Colonic mucosa (tissue), 4 donors: ENCODE results near the gene TUBB1. TPM values are rescaled to one million over a fixed set of nuclear protein-coding genes. Genes with fewer than 3 reads are reported as not detected.

Experiments used
- DNase-seq: peaks from one replicate; pipeline ENCODE4 v3.0.0-alpha.2; 2020
- H3K27ac ChIP-seq: fragments of 200-600 bp; one replicate; pipeline ENCODE4 v1.8.0; 2021
- H3K27me3 ChIP-seq: fragments of 200-600 bp; one replicate; pipeline ENCODE4 v1.8.0; 2021
- H3K36me3 ChIP-seq: fragments of 200-600 bp; one replicate; pipeline ENCODE4 v1.8.0; 2021
- H3K4me1 ChIP-seq: fragments of 200-600 bp; one replicate; pipeline ENCODE4 v1.8.0; 2021; ENCODE audit warnings: mild to moderate bottlenecking
- H3K4me3 ChIP-seq: fragments of 200-600 bp; one replicate; pipeline ENCODE4 v1.8.0; 2021
- H3K9ac ChIP-seq, 2 donors: one replicate each; pipeline ENCODE4 v1.7.0; 2013; ENCODE audit warnings: control low read depth in 2 of 2, low read depth in 2 of 2, low read length in 2 of 2
- H3K9me3 ChIP-seq: fragments of 200-600 bp; one replicate; pipeline ENCODE4 v1.8.0; 2021
- CTCF ChIP-seq: fragments of 200-600 bp; IDR thresholded peaks from one replicate; pipeline ENCODE4 v1.8.0; 2022; ENCODE audit warnings: antibody characterized with exemption, mild to moderate bottlenecking
- intact Hi-C: fragments of 100-400 bp; cut with DNase I; formaldehyde crosslinking; loops from one replicate; pipeline ENCODE4 v1.14.1; 2022
- total RNA-seq, 2 donors: library from RNA; stranded (reverse); fragmentation: NEBNext Ultra II Directional in 1 of 2; extraction: Animal tissue kit (Norgen Biotek cat#: 25700) in 1 of 2; gene quantifications; one replicate each; pipeline ENCODE4 v1.2.1, GENCODE V29; 2021
- donor health status: healthy.
- donor health status: DM: no; HTN: no; CAD: no.
- donor health status: DM: no; HTN: no; CAD: no.

Gene TUBB1
- total RNA-seq, 2 donors from 2014 or later = not detected

- Histone ChIP-seq H3K27me3 (no peaks in the 10 kb centered on the region), H3K27ac (no peak overlapping the region), H3K4me3 (no peak overlapping the region), H3K4me1 (peaks cover 31% of the 10 kb centered on the region), H3K36me3 (no peaks in the 10 kb centered on the region), H3K9me3 (no peaks in the 10 kb centered on the region), H3K9ac (no peak overlapping the region)
- intact Hi-C loops = loop anchor here (5.0 kb wide), 1 partner anchor 157 kb away; no protein-coding TSS in a partner anchor
- DNase-seq = no peak
- no peak for TF ChIP-seq CTCF
Measured at GRCh38 chr20:59044295-59044694, 25.1 kb downstream of the TUBB1 start.

GRCh38 chr20:59044796-59045195 is 25.6 kb downstream of the TUBB1 start:
- no peak overlapping the region for H3K27ac ChIP-seq
- H3K36me3 ChIP-seq = no peaks in the 10 kb centered on the region
- no peaks in the 10 kb centered on the region for H3K9me3 ChIP-seq
- intact Hi-C loops = loop anchor here (5.0 kb wide), 1 partner anchor 157 kb away; no protein-coding TSS in a partner anchor
- H3K4me1 ChIP-seq = peaks cover 30% of the 10 kb centered on the region
- no peak for TF ChIP-seq CTCF
- H3K27me3 ChIP-seq = no peaks in the 10 kb centered on the region
- no peak for DNase-seq
- H3K4me3 ChIP-seq = no peak overlapping the region
- H3K9ac ChIP-seq = no peak overlapping the region

- no peak overlapping the region for H3K4me3 ChIP-seq
- H3K27ac ChIP-seq = peak overlapping the region; percentile 75
- TF ChIP-seq CTCF = no peak
- no peaks in the 10 kb centered on the region for H3K9me3 ChIP-seq
- no peak overlapping the region for H3K9ac ChIP-seq
- no peaks in the 10 kb centered on the region for H3K27me3 ChIP-seq
- intact Hi-C loops = no loop called here
- H3K4me1 ChIP-seq = peaks cover 14% of the 10 kb centered on the region
- DNase-seq = no peak
- no peaks in the 10 kb centered on the region for H3K36me3 ChIP-seq
Measured at GRCh38 chr20:59046862-59047261, 27.6 kb downstream of the TUBB1 start.

- H3K27ac ChIP-seq = peak overlapping the region; percentile 75
- H3K9ac ChIP-seq = peak overlapping the region in 1 of 2 donors; percentile 19
- no peaks in the 10 kb centered on the region for H3K27me3 ChIP-seq
- H3K4me3 ChIP-seq = no peak overlapping the region
- DNase-seq = peak; percentile 76
- intact Hi-C loops = no loop called here
- no peaks in the 10 kb centered on the region for H3K36me3 ChIP-seq
- H3K4me1 ChIP-seq = peaks cover 13% of the 10 kb centered on the region
- no peaks in the 10 kb centered on the region for H3K9me3 ChIP-seq
- no peak for TF ChIP-seq CTCF
Measured at GRCh38 chr20:59047938-59048680, 28.9 kb downstream of the TUBB1 start.

GRCh38 chr20:59048681-59049030 is 29.4 kb downstream of the TUBB1 start:
- H3K4me1 ChIP-seq = peaks cover 9% of the 10 kb centered on the region
- H3K36me3 ChIP-seq = no peaks in the 10 kb centered on the region
- H3K9me3 ChIP-seq = no peaks in the 10 kb centered on the region
- H3K27me3 ChIP-seq = no peaks in the 10 kb centered on the region
- H3K9ac ChIP-seq = no peak overlapping the region
- no peak for DNase-seq
- TF ChIP-seq CTCF = no peak
- intact Hi-C loops = no loop called here
- peak overlapping the region; percentile 75 for H3K27ac ChIP-seq
- no peak overlapping the region for H3K4me3 ChIP-seq
